ENCODE results near the gene MEPCE.

The MEPCE gene

DNA sequence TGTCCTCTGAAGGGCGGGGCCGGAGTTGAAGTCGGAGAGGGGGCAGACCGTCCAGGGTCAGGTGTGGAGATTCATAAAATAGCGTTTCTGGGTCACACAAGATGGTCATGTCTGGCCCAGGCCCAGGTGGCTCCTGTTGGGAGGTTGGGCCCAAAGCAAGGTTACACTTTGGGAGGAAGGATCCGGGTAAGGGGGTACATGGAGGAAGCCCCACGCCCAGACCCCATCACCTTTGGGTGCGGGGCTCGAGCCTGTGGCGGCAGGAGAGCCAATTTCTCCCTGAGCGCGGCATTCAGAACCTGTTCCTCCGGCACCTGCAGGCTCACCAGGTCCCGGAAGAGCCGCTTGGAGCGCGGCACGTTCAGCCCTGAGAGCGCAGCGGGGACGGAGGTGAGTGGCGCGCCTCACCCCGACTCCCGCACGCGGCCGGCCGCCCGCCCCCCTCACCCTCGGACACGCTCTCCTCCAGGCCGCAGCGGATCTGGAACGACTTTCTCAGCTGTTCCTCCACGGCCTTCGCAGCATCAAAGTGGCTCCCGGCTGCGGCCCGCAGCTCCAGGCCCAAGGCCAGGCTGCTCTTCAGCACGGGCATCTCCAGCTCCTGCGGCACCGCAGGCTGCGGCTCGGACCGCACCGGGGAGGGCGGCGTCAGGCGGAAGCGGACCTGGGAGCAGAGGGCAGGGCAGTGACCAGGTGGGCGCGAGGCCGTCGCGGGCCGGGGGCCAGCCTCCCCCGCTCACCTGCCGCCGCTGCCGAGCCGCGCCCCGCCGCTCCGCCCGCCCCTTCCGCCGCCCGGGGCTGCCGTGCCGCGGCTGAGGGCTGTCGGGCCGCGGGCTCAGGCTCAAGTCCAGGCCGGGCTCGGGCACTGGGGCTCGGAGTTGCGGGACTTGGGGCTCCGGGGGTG is 6.0 kb downstream of the MEPCE start (continued):
- TF ChIP-seq ZNF76 (tag by site-specific recombination; IDR thresholded peaks at IDR 0.05; ENCODE audit: borderline replicate concordance, low read depth) (peak; percentile 12; the same call in 1 of the 2 replicates), ZNF658 (tag by site-specific recombination; IDR thresholded peaks at IDR 0.05) (no peak), ZNF404 (tag by site-specific recombination; IDR thresholded peaks at IDR 0.05) (no peak), ZNF335 (tag by site-specific recombination; conservative IDR thresholded peaks at IDR 0.05) (no peak), ZNF677 (tag by site-specific recombination; IDR thresholded peaks at IDR 0.05) (no peak), ZNF837 (tag by site-specific recombination; IDR thresholded peaks at IDR 0.05) (peak; percentile 91), ZNF146 (tag by site-specific recombination; IDR thresholded peaks at IDR 0.05) (no peak), ZNF473 (tag by site-specific recombination; IDR thresholded peaks at IDR 0.05) (no peak), ZNF433 (tag by site-specific recombination; IDR thresholded peaks at IDR 0.05; ENCODE audit: low read depth) (no peak), ZNF302 (tag by site-specific recombination; IDR thresholded peaks at IDR 0.05; ENCODE audit: low read depth) (no peak), SP7 (tag by site-specific recombination; IDR thresholded peaks at IDR 0.05) (peak; percentile 16; the same call in 1 of the 2 replicates), HOXA7 (CRISPR knock-in tag; IDR thresholded peaks at IDR 0.05; ENCODE audit: borderline replicate concordance) (no peak), HOXC10 (CRISPR knock-in tag; IDR thresholded peaks at IDR 0.05) (no peak), ZNF530 (tag by site-specific recombination; IDR thresholded peaks at IDR 0.05; ENCODE audit: low read depth) (no peak), ZNF140 (tag by site-specific recombination; IDR thresholded peaks at IDR 0.05) (no peak), ZNF654 (tag by site-specific recombination; IDR thresholded peaks at IDR 0.05; ENCODE audit: low read depth) (no peak), ZBTB6 (tag by site-specific recombination; IDR thresholded peaks at IDR 0.05) (no peak), TSHZ1 (tag by site-specific recombination; IDR thresholded peaks at IDR 0.05; ENCODE audit: borderline replicate concordance) (no peak), YY1 (tag by site-specific recombination; IDR thresholded peaks at IDR 0.05) (0 out of 2 replicates have a peak, but pooled peaks have one; percentile 19), ZNF10 (tag by site-specific recombination; IDR thresholded peaks at IDR 0.05) (0 out of 2 replicates have a peak, but pooled peaks have one; percentile 12), ZXDB (tag by site-specific recombination; IDR thresholded peaks at IDR 0.05) (peak; percentile 37)
- TF ChIP-seq, protein P1, sequence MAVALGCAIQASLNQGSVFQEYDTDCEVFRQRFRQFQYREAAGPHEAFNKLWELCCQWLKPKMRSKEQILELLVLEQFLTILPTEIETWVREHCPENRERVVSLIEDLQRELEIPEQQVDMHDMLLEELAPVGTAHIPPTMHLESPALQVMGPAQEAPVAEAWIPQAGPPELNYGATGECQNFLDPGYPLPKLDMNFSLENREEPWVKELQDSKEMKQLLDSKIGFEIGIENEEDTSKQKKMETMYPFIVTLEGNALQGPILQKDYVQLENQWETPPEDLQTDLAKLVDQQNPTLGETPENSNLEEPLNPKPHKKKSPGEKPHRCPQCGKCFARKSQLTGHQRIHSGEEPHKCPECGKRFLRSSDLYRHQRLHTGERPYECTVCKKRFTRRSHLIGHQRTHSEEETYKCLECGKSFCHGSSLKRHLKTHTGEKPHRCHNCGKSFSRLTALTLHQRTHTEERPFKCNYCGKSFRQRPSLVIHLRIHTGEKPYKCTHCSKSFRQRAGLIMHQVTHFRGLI (tag by site-specific recombination; IDR thresholded peaks at IDR 0.05): no peak
- TF ChIP-seq, protein P2, sequence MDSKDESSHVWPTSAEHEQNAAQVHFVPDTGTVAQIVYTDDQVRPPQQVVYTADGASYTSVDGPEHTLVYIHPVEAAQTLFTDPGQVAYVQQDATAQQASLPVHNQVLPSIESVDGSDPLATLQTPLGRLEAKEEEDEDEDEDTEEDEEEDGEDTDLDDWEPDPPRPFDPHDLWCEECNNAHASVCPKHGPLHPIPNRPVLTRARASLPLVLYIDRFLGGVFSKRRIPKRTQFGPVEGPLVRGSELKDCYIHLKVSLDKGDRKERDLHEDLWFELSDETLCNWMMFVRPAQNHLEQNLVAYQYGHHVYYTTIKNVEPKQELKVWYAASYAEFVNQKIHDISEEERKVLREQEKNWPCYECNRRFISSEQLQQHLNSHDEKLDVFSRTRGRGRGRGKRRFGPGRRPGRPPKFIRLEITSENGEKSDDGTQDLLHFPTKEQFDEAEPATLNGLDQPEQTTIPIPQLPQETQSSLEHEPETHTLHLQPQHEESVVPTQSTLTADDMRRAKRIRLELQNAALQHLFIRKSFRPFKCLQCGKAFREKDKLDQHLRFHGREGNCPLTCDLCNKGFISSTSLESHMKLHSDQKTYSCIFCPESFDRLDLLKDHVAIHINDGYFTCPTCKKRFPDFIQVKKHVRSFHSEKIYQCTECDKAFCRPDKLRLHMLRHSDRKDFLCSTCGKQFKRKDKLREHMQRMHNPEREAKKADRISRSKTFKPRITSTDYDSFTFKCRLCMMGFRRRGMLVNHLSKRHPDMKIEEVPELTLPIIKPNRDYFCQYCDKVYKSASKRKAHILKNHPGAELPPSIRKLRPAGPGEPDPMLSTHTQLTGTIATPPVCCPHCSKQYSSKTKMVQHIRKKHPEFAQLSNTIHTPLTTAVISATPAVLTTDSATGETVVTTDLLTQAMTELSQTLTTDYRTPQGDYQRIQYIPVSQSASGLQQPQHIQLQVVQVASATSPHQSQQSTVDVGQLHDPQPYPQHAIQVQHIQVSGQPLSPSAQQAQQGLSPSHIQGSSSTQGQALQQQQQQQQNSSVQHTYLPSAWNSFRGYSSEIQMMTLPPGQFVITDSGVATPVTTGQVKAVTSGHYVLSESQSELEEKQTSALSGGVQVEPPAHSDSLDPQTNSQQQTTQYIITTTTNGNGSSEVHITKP (tag by site-specific recombination; IDR thresholded peaks at IDR 0.05): no peak
- TF ChIP-seq, protein P3, sequence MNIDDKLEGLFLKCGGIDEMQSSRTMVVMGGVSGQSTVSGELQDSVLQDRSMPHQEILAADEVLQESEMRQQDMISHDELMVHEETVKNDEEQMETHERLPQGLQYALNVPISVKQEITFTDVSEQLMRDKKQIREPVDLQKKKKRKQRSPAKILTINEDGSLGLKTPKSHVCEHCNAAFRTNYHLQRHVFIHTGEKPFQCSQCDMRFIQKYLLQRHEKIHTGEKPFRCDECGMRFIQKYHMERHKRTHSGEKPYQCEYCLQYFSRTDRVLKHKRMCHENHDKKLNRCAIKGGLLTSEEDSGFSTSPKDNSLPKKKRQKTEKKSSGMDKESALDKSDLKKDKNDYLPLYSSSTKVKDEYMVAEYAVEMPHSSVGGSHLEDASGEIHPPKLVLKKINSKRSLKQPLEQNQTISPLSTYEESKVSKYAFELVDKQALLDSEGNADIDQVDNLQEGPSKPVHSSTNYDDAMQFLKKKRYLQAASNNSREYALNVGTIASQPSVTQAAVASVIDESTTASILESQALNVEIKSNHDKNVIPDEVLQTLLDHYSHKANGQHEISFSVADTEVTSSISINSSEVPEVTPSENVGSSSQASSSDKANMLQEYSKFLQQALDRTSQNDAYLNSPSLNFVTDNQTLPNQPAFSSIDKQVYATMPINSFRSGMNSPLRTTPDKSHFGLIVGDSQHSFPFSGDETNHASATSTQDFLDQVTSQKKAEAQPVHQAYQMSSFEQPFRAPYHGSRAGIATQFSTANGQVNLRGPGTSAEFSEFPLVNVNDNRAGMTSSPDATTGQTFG (tag by site-specific recombination; IDR thresholded peaks at IDR 0.05; ENCODE audit: borderline replicate concordance): no peak

All from HEK293 (cell line).